Smooth muscle cell (in vitro differentiated cells): ENCODE results near the gene PKP2. TPM values are rescaled to one million over a fixed set of nuclear protein-coding genes. Genes with fewer than 3 reads are reported as not detected.

Source experiments
- DNase-seq: peaks from one replicate; lab custom pipeline; 2025; ENCODE audit not compliant: unreplicated experiment; lab: John Stamatoyannopoulos, UW
- H2AFZ ChIP-seq: fragments of 200-600 bp; sonication (generic); 2 replicates; pipeline ENCODE4 v1.6.0; 2016; ENCODE audit warnings: antibody characterized with exemption, low read depth, mild to moderate bottlenecking
- H3F3A ChIP-seq: fragments of 200-600 bp; sonication (generic); 2 replicates; pipeline ENCODE4 v1.6.0; 2017; ENCODE audit warnings: antibody characterized with exemption, low read depth
- H3K27ac ChIP-seq: fragments of 200-600 bp; sonication (generic); 2 replicates; pipeline ENCODE4 v1.5.1; 2016; ENCODE audit warnings: low read depth, mild to moderate bottlenecking
- H3K27me3 ChIP-seq: fragments of 200-600 bp; sonication (generic); 2 replicates; pipeline ENCODE4 v1.6.1; 2016; ENCODE audit warnings: low read depth, mild to moderate bottlenecking
- H3K36me3 ChIP-seq: fragments of 200-600 bp; sonication (generic); 2 replicates; pipeline ENCODE4 v1.5.1; 2016; ENCODE audit warnings: low read depth
- H3K4me1 ChIP-seq: fragments of 200-600 bp; sonication (generic); 2 replicates; pipeline ENCODE4 v1.5.1; 2016; ENCODE audit warnings: low read depth
- H3K4me2 ChIP-seq: fragments of 200-600 bp; sonication (generic); 2 replicates; pipeline ENCODE4 v1.6.0; 2016; ENCODE audit warnings: mild to moderate bottlenecking
- H3K4me3 ChIP-seq: fragments of 200-600 bp; sonication (generic); 2 replicates; pipeline ENCODE4 v1.5.1; 2016; ENCODE audit warnings: mild to moderate bottlenecking
- H3K79me2 ChIP-seq: fragments of 200-600 bp; sonication (generic); 2 replicates; pipeline ENCODE4 v1.6.0; 2016; ENCODE audit warnings: low read depth, mild to moderate bottlenecking
- H3K9ac ChIP-seq: fragments of 200-600 bp; sonication (generic); 2 replicates; pipeline ENCODE4 v1.6.0; 2016; ENCODE audit warnings: low read depth
- H3K9me3 ChIP-seq: fragments of 200-600 bp; sonication (generic); replicated peaks from 2 replicates; pipeline ENCODE4 v1.5.1; 2016; ENCODE audit warnings: low read depth
- H4K20me1 ChIP-seq: fragments of 200-600 bp; sonication (generic); 2 replicates; pipeline ENCODE4 v1.6.0; 2016; ENCODE audit warnings: low read depth
- CTCF ChIP-seq: fragments of 200-600 bp; sonication (generic); IDR thresholded peaks from 2 replicates; pipeline ENCODE4 v1.5.1; 2017; ENCODE audit warnings: borderline replicate concordance, mild to moderate bottlenecking, antibody characterized with exemption; ENCODE audit not compliant: insufficient read depth, poor library complexity, severe bottlenecking
- WGBS: methylation state at CpG from one replicate; pipeline ENCODE4 v1.1.7; 2016; ENCODE audit warnings: low lambda C conversion rate; 5-methylcytosine and 5-hydroxymethylcytosine counted together
- polyA plus RNA-seq: library from polyadenylated mRNA; unstranded; fragments of >200 nt; fragmentation: Nextera tagmentation; extraction: Ambion mirVana; gene quantifications from 2 replicates; pipeline ENCODE4 v1.2.1, GENCODE V29; 2016
- total RNA-seq: library from RNA; depleted of rRNA; stranded (reverse); fragments of >200 nt; gene quantifications from 2 replicates; pipeline ENCODE4 v1.2.3, GENCODE V29; 2014

Gene PKP2
- total and polyA plus RNA-seq, 2 experiments from 2014 or later = 7.3 to 22.3 TPM

- DNase-seq = no peak
Observed at GRCh38 chr12:32828552-32828951, 68.0 kb downstream of the PKP2 start.

GRCh38 chr12:32828120-32828519 lies 68.5 kb downstream of the PKP2 start:
- H3K9ac ChIP-seq = no peak overlapping the region
- WGBS = 100% methylated on average over 1 of the region's 1 CpG
- H3K4me1 ChIP-seq = peaks cover 10% of the 10 kb centered on the region
- no peak overlapping the region for H3K4me3 ChIP-seq
- DNase-seq = no peak
- H3K4me2 ChIP-seq = no peak overlapping the region
- no peaks in the 10 kb centered on the region for H3K27me3 ChIP-seq
- H3K79me2 ChIP-seq = no peaks in the 10 kb centered on the region
- H3F3A ChIP-seq = peaks cover 4% of the 10 kb centered on the region
- no peaks in the 10 kb centered on the region for H3K36me3 ChIP-seq
- no peak overlapping the region for H3K27ac ChIP-seq
- H4K20me1 ChIP-seq = no peaks in the 10 kb centered on the region
- no peaks in the 10 kb centered on the region for H3K9me3 ChIP-seq
- TF ChIP-seq CTCF = no peak
- no peak overlapping the region for H2AFZ ChIP-seq

More at GRCh38 chr12:32828552-32828951, 68.0 kb downstream of the PKP2 start:
- no peaks in the 10 kb centered on the region for H3K27me3 ChIP-seq
- no peaks in the 10 kb centered on the region for H3K36me3 ChIP-seq
- H4K20me1 ChIP-seq = no peaks in the 10 kb centered on the region
- no peaks in the 10 kb centered on the region for H3K9me3 ChIP-seq
- H3K27ac ChIP-seq = no peak overlapping the region
- H3K9ac ChIP-seq = no peak overlapping the region
- H3K4me2 ChIP-seq = no peak overlapping the region
- WGBS = 49% methylated on average over 2 of the region's 2 CpGs
- TF ChIP-seq CTCF = no peak
- no peak overlapping the region for H3K4me3 ChIP-seq
- peaks cover 10% of the 10 kb centered on the region for H3K4me1 ChIP-seq
- H2AFZ ChIP-seq = peak overlapping the region; percentile 18
- no peaks in the 10 kb centered on the region for H3K79me2 ChIP-seq
- H3F3A ChIP-seq = peaks cover 4% of the 10 kb centered on the region

GRCh38 chr12:32826807-32827412 lies 69.7 kb downstream of the PKP2 start:
- H3K4me3 ChIP-seq = no peak overlapping the region
- peaks cover 7% of the 10 kb centered on the region for H3F3A ChIP-seq
- no peak overlapping the region for H3K9ac ChIP-seq
- no peaks in the 10 kb centered on the region for H3K36me3 ChIP-seq
- no peak overlapping the region for H3K4me2 ChIP-seq
- no peaks in the 10 kb centered on the region for H3K27me3 ChIP-seq
- no peak overlapping the region for H2AFZ ChIP-seq
- H3K27ac ChIP-seq = no peak overlapping the region
- H3K9me3 ChIP-seq = no peaks in the 10 kb centered on the region
- WGBS = 34% methylated on average over 3 of the region's 3 CpGs
- TF ChIP-seq CTCF = no peak
- no peak for DNase-seq
- no peaks in the 10 kb centered on the region for H3K79me2 ChIP-seq
- H3K4me1 ChIP-seq = peaks cover 10% of the 10 kb centered on the region
- H4K20me1 ChIP-seq = no peaks in the 10 kb centered on the region

GRCh38 chr12:32824596-32824995 lies 72.0 kb downstream of the PKP2 start:
- Histone ChIP-seq H3F3A (peaks cover 15% of the 10 kb centered on the region), H3K36me3 (no peaks in the 10 kb centered on the region), H4K20me1 (no peaks in the 10 kb centered on the region), H3K27ac (no peak overlapping the region), H3K4me2 (no peak overlapping the region), H3K9me3 (no peaks in the 10 kb centered on the region), H3K79me2 (peaks cover 3% of the 10 kb centered on the region), H3K4me1 (peaks cover 16% of the 10 kb centered on the region), H2AFZ (no peak overlapping the region), H3K27me3 (no peaks in the 10 kb centered on the region), H3K4me3 (no peak overlapping the region), H3K9ac (no peak overlapping the region)
- TF ChIP-seq CTCF = no peak
- no peak for DNase-seq
- 100% methylated on average over 1 of the region's 1 CpG for WGBS
